LNCaP clone FGC (cell line): ENCODE data around the gene CFAP97.

Experiments used
- DNase-seq: peaks from one replicate; pipeline ENCODE4 v3.0.0-alpha.2; 2011; ENCODE audit warnings: low read depth
- H3K4me3 ChIP-seq: 2 replicates; pipeline ENCODE4 v1.5.1; 2011; ENCODE audit warnings: mild to moderate bottlenecking, low read depth, low read length, control low read depth
- TF ChIP-seq, protein P1 (sequence below): IDR thresholded peaks from 2 replicates; pipeline ENCODE4 v1.5.1; 2012; ENCODE audit warnings: mild to moderate bottlenecking; ENCODE audit not compliant: control insufficient read depth, insufficient read depth; ENCODE audit errors: extremely low read depth

The CFAP97 gene

GRCh38 chr4:185224597-185224996, 20.8 kb upstream of the CFAP97 start:
- TF ChIP-seq, protein P1, sequence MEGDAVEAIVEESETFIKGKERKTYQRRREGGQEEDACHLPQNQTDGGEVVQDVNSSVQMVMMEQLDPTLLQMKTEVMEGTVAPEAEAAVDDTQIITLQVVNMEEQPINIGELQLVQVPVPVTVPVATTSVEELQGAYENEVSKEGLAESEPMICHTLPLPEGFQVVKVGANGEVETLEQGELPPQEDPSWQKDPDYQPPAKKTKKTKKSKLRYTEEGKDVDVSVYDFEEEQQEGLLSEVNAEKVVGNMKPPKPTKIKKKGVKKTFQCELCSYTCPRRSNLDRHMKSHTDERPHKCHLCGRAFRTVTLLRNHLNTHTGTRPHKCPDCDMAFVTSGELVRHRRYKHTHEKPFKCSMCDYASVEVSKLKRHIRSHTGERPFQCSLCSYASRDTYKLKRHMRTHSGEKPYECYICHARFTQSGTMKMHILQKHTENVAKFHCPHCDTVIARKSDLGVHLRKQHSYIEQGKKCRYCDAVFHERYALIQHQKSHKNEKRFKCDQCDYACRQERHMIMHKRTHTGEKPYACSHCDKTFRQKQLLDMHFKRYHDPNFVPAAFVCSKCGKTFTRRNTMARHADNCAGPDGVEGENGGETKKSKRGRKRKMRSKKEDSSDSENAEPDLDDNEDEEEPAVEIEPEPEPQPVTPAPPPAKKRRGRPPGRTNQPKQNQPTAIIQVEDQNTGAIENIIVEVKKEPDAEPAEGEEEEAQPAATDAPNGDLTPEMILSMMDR, result no peak
- DNase-seq, result no peak
- no peak overlapping the region for H3K4me3 ChIP-seq

DNA sequence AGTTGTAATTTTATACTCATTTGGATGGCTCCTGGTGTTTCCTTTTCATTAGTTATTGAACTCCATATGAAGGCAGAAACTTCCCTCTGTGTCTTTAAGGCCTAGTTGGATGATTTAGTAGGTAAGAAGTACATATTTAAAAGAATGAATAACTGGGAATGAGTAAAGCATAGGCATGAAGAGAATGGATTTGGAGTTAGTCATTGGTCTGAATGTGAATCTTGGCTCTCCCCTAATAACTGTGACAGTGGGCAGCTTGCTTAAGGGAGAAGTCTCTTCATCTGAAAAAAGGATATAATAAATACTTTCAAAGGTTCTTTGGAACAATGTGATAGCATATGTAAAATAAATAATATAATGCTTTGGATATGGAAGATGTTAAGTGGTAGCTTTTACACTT, 18.8 kb upstream of the CFAP97 start:
- no peak for DNase-seq
- no peak overlapping the region for H3K4me3 ChIP-seq
- TF ChIP-seq, protein P1, result no peak

DNA sequence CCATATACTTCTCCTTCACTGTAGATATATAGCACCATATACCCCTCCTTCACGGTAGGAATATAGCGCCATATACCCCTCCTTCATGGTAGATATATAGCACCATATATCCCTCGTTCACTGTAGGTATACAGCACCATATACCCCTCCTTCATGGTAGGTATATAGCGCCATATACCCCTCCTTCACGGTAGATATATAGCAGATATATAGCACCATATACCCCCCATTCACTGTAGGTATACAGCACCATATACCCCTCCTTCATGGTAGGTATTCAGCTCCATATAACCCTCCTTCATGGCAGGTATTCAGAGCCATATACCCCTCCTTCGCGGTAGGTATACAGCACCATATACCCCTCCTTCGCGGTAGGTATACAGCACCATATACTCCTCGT, 18.1 kb upstream of the CFAP97 start:
- no peak for DNase-seq
- TF ChIP-seq, protein P1, result no peak
- H3K4me3 ChIP-seq, result no peak overlapping the region

GRCh38 chr4:185221491-185221890, 17.7 kb upstream of the CFAP97 start:
- no peak overlapping the region for H3K4me3 ChIP-seq
- TF ChIP-seq, protein P1, result no peak
- DNase-seq, result no peak

DNA sequence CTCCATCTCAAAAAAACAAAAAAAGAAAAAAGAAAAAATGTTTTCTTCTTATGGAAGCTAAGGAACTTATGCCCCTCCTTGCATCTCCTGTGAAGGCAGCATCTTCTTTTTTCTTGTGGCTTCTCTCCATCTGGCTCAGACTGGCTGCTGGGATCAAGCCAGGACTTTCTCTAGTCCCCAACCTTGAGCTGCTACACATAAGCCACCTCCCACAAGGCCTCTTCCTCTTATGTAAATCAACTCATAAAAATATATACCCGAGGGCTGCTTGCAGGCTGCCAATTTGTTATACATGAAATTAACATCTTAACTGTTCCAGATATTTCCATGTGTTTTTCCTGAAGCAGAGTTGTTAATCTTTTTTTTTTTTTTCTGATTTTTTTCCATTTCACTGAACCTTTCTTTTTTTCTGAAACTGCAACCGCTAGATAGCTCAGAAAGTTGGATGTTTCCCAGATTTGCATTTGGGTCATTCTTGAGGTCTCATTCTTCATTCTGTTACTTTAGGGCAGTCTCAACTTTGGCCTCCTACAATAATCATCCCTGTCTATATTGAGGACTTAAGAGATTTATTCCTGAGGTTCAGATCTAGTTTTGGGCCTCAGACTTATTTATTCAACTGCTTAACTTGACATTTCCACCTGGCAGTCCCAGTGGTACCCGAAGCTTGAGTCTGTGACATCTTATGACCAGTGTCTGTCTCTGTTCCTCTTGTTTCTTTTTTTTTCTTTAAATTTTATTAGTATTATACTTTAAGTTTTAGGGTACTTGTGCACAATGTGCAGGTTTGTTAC, 15.9 kb upstream of the CFAP97 start:
- H3K4me3 ChIP-seq, result no peak overlapping the region
- TF ChIP-seq, protein P1, result no peak
- DNase-seq, result peak; percentile 91

GRCh38 chr4:185218312-185218711, 14.5 kb upstream of the CFAP97 start:
- TF ChIP-seq, protein P1, result no peak
- no peak overlapping the region for H3K4me3 ChIP-seq
- no peak for DNase-seq
